SK-N-SH (cell line): Measurements from ENCODE around the gene OSBPL10. TPM values are rescaled to one million over a fixed set of nuclear protein-coding genes. Genes with fewer than 3 reads are reported as not detected.

Experiments
- CTCF ChIA-PET: fragments of 300-600, 350-600 bp; formaldehyde crosslinking; extraction: SDS; loops from one replicate; lab custom pipeline; 2021; lab: Yijun Ruan, JAX
- POLR2A ChIA-PET: fragments of 350-600 bp; sonication (Branson Sonifier 250); formaldehyde crosslinking; extraction: SDS; loops from one replicate; lab custom pipeline; 2020; ENCODE audit warnings: antibody characterized with exemption, inconsistent platforms; lab: Yijun Ruan, JAX
- DNase-seq: peaks from one replicate; pipeline ENCODE4 v3.0.0; 2012
- H2AFZ ChIP-seq: fragments of 200-600 bp; sonication (generic); 2 replicates; pipeline ENCODE4 v1.8.1; 2016; ENCODE audit warnings: antibody characterized with exemption, mild to moderate bottlenecking, low read depth
- H3F3A ChIP-seq: fragments of 200-600 bp; sonication (generic); replicated peaks from 2 replicates; pipeline ENCODE3; 2016; ENCODE audit warnings: antibody characterized with exemption, mild to moderate bottlenecking; ENCODE audit not compliant: insufficient read depth
- H3K27ac ChIP-seq, 2 experiments: fragments of 200-500 bp in 1 of 2; fragments of 200-600 bp in 1 of 2; sonication (Bioruptor generic) in 1 of 2; sonication (generic), shearing (Covaris generic) in 1 of 2; 2 replicates each; pipeline versions ENCODE4 v1.5.1 to v1.6.1; 2014 to 2016; ENCODE audit warnings: low read depth in 2 of 2, inconsistent platforms in 1 of 2, low read length in 1 of 2, mild to moderate bottlenecking in 1 of 2, mixed read lengths in 1 of 2
- H3K27me3 ChIP-seq: fragments of 200-600 bp; sonication (generic), shearing (Covaris generic); 2 replicates; pipeline ENCODE4 v1.6.1; 2016; ENCODE audit warnings: mixed run types; ENCODE audit not compliant: insufficient read depth
- H3K36me3 ChIP-seq, 2 experiments: fragments of 200-500 bp in 1 of 2; fragments of 200-600 bp in 1 of 2; sonication (Bioruptor generic) in 1 of 2; sonication (generic) in 1 of 2; replicated peaks in 1 of 2; 2 replicates each; pipeline versions ENCODE3 to v1.5.1; 2014 to 2016; ENCODE audit warnings: low read length in 1 of 2, mild to moderate bottlenecking in 1 of 2; ENCODE audit not compliant: insufficient read depth in 2 of 2, control insufficient read depth in 1 of 2
- H3K4me1 ChIP-seq, 2 experiments: fragments of 200-500 bp in 1 of 2; fragments of 200-600 bp in 1 of 2; sonication (Bioruptor generic) in 1 of 2; sonication (generic), shearing (Covaris generic) in 1 of 2; 2 replicates each; pipeline versions ENCODE4 v1.5.1 to v1.6.1; 2014 to 2016; ENCODE audit warnings: low read depth in 1 of 2, low read length in 1 of 2, mixed run types in 1 of 2; ENCODE audit not compliant: insufficient read depth in 2 of 2, control insufficient read depth in 1 of 2
- H3K4me2 ChIP-seq: fragments of 200-600 bp; sonication (generic), shearing (Covaris generic); 2 replicates; pipeline ENCODE4 v1.6.1; 2017; ENCODE audit warnings: mixed run types
- H3K4me3 ChIP-seq, 2 experiments: fragments of 200-500 bp in 1 of 2; fragments of 200-600 bp in 1 of 2; sonication (Bioruptor generic) in 1 of 2; sonication (generic), shearing (Covaris generic) in 1 of 2; 2 replicates each; pipeline versions ENCODE4 v1.5.1 to v1.8.1; 2014 to 2016; ENCODE audit warnings: low read depth in 2 of 2, inconsistent platforms in 1 of 2, low read length in 1 of 2, mild to moderate bottlenecking in 1 of 2, mixed read lengths in 1 of 2, moderate library complexity in 1 of 2
- H3K79me2 ChIP-seq: fragments of 200-600 bp; sonication (generic); 2 replicates; pipeline ENCODE4 v1.8.1; 2017; ENCODE audit warnings: mild to moderate bottlenecking; ENCODE audit not compliant: insufficient read depth
- H3K9ac ChIP-seq: fragments of 200-600 bp; sonication (generic); 2 replicates; pipeline ENCODE4 v1.6.1; 2017; ENCODE audit warnings: mixed run types
- H3K9me2 ChIP-seq: fragments of 200-600 bp; sonication (generic); 2 replicates; pipeline ENCODE4 v1.6.1; 2017; ENCODE audit warnings: mixed run types
- H3K9me3 ChIP-seq: fragments of 200-600 bp; sonication (generic); 2 replicates; pipeline ENCODE4 v1.6.1; 2017; ENCODE audit warnings: mixed run types, mild to moderate bottlenecking, moderate library complexity
- H4K20me1 ChIP-seq: fragments of 200-600 bp; sonication (generic); 2 replicates; pipeline ENCODE4 v1.6.1; 2017; ENCODE audit warnings: mild to moderate bottlenecking, mixed run types; ENCODE audit not compliant: insufficient read depth
- ELF1 ChIP-seq: IDR thresholded peaks from 2 replicates; pipeline ENCODE4 v1.4.0; 2012
- FOXJ3 ChIP-seq: sonication (generic); formaldehyde crosslinking; IDR thresholded peaks from 2 replicates; pipeline ENCODE4 v1.5.1; 2020; ENCODE audit warnings: mild to moderate bottlenecking, missing genetic modification reagents
- FOXM1 ChIP-seq: IDR thresholded peaks from 2 replicates; pipeline ENCODE4 v1.4.0; 2012; ENCODE audit warnings: low read depth, mild to moderate bottlenecking
- GATA2 ChIP-seq: sonication (generic); formaldehyde crosslinking; IDR thresholded peaks from 2 replicates; pipeline ENCODE4 v1.5.0; 2020; ENCODE audit warnings: mild to moderate bottlenecking, missing genetic modification reagents
- NRF1 ChIP-seq: IDR thresholded peaks from 2 replicates; pipeline ENCODE4 v1.6.1; 2012; ENCODE audit warnings: low read depth, mild to moderate bottlenecking, low read length
- POLR2AphosphoS5 ChIP-seq: IDR thresholded peaks from 2 replicates; pipeline ENCODE4 v1.6.1; 2012; ENCODE audit warnings: low read depth, low read length
- SMC3 ChIP-seq: IDR thresholded peaks from 2 replicates; pipeline ENCODE4 v1.6.1; 2012; ENCODE audit warnings: low read depth, low read length, improper control_type of control experiment
- TAF1 ChIP-seq: IDR thresholded peaks from 2 replicates; pipeline ENCODE4 v1.6.1; 2012; ENCODE audit warnings: low read depth, mild to moderate bottlenecking, low read length, moderate library complexity, borderline replicate concordance
- TEAD4 ChIP-seq: IDR thresholded peaks from 2 replicates; pipeline ENCODE4 v1.4.0; 2012; ENCODE audit warnings: mild to moderate bottlenecking, borderline replicate concordance; ENCODE audit not compliant: insufficient read depth
- YY1 ChIP-seq: IDR thresholded peaks from 2 replicates; pipeline ENCODE4 v1.4.0; 2012; ENCODE audit warnings: low read depth, mild to moderate bottlenecking
- WGBS: methylation state at CpG from one replicate; pipeline ENCODE4 v1.1.6; 2017; ENCODE audit warnings: low lambda C conversion rate; 5-methylcytosine and 5-hydroxymethylcytosine counted together
- polyA plus RNA-seq, 3 experiments: library from polyadenylated mRNA; depleted of rRNA; stranded (reverse); fragments of >200 nt; gene quantifications; 2 replicates each; pipeline ENCODE4 v1.2.3, GENCODE V29; 2012
- TF ChIP-seq, protein P1 (sequence below): fragments of 150-350 bp; IDR thresholded peaks from 2 replicates; pipeline ENCODE4 v1.6.1; 2016; ENCODE audit warnings: mild to moderate bottlenecking, low read depth, low read length

The OSBPL10 gene
- polyA plus RNA-seq, 1 of the 3 experiments (the other 2 are of a cell fraction): 0.12 TPM

DNA sequence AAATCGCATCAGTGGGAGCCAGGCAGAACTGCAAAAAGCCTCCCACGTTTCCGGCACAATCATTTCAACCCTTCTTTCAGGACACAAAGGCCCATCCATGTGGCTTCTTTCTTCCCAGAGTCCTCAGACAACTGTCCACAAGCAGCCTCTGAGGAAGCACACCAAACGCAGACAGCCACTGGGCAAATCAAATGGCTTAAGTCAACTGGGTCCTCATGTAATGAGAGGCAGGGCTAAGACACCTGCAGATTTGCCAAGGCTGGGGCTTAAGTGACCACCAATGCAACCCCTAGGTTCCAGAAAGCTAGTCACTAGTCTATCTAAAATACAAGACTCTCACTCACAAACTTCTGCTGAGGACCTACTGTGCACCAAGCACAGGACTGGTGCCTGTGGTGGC, 8.0 kb downstream of the OSBPL10 start:
- H4K20me1 ChIP-seq: no peaks in the 10 kb centered on the region
- 65% methylated on average over 4 of the region's 4 CpGs for WGBS
- H3K4me1 ChIP-seq: no peaks in the 10 kb centered on the region
- H3K9me2 ChIP-seq: no peaks in the 10 kb centered on the region
- DNase-seq: no peak
- TF ChIP-seq FOXJ3 (CRISPR knock-in tag): no peak
- TF ChIP-seq ELF1: no peak
- TF ChIP-seq SMC3: no peak
- TF ChIP-seq POLR2AphosphoS5: no peak
- H3K79me2 ChIP-seq: no peaks in the 10 kb centered on the region
- H3K4me2 ChIP-seq: no peak overlapping the region
- no peak overlapping the region for H3K27ac ChIP-seq
- no peaks in the 10 kb centered on the region for H3K36me3 ChIP-seq
- H3K9ac ChIP-seq: no peak overlapping the region
- H3F3A ChIP-seq: no peaks in the 10 kb centered on the region
- ChIA-PET POLR2A (no interaction called here), CTCF (interaction anchor here (1.0 kb wide), 1 partner anchor 172 kb away, joined by 3 read pairs; no protein-coding TSS in a partner anchor)
- no peak overlapping the region for H3K4me3 ChIP-seq
- H3K9me3 ChIP-seq: no peaks in the 10 kb centered on the region
- H2AFZ ChIP-seq: no peak overlapping the region
- H3K27me3 ChIP-seq: no peaks in the 10 kb centered on the region

DNA sequence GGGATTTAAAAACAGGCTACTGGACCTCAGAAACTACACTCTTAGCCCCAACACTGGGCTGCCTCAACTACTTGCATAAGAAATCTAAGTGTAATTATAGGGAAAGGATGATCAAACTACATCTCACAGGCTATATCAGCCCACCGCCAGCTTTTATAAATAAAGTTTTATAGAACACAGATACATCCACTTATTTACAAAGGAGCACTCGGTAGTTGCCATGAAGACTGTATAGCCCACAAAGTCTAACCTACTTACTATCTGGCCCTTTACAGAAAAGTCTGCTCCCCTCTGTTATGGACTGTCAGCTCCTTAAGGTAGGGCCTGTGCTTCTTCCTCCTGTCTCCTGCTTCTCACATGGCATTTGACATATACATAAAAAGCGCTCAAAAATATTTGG, 9.5 kb downstream of the OSBPL10 start:
- TF ChIP-seq, protein P1, sequence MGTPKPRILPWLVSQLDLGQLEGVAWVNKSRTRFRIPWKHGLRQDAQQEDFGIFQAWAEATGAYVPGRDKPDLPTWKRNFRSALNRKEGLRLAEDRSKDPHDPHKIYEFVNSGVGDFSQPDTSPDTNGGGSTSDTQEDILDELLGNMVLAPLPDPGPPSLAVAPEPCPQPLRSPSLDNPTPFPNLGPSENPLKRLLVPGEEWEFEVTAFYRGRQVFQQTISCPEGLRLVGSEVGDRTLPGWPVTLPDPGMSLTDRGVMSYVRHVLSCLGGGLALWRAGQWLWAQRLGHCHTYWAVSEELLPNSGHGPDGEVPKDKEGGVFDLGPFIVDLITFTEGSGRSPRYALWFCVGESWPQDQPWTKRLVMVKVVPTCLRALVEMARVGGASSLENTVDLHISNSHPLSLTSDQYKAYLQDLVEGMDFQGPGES: no peak
- TF ChIP-seq ELF1: no peak
- no peak for TF ChIP-seq GATA2 (CRISPR knock-in tag)
- no peak for TF ChIP-seq TAF1
- TF ChIP-seq FOXM1: no peak
- TF ChIP-seq YY1: no peak
- TF ChIP-seq NRF1: no peak
- H3K9me2 ChIP-seq: no peaks in the 10 kb centered on the region
- no peaks in the 10 kb centered on the region for H3F3A ChIP-seq
- H3K4me2 ChIP-seq: no peak overlapping the region
- H4K20me1 ChIP-seq: no peaks in the 10 kb centered on the region
- H3K9me3 ChIP-seq: no peaks in the 10 kb centered on the region
- 59% methylated on average over 3 of the region's 3 CpGs for WGBS
- H3K4me3 ChIP-seq: no peak overlapping the region
- no peaks in the 10 kb centered on the region for H3K27me3 ChIP-seq
- H3K27ac ChIP-seq: no peak overlapping the region
- CTCF ChIA-PET: no interaction called here
- H3K4me1 ChIP-seq: no peaks in the 10 kb centered on the region
- POLR2A ChIA-PET: no interaction called here
- H3K36me3 ChIP-seq: no peaks in the 10 kb centered on the region
- no peaks in the 10 kb centered on the region for H3K79me2 ChIP-seq
- H3K9ac ChIP-seq: no peak overlapping the region
- DNase-seq: no peak
- no peak overlapping the region for H2AFZ ChIP-seq

DNA sequence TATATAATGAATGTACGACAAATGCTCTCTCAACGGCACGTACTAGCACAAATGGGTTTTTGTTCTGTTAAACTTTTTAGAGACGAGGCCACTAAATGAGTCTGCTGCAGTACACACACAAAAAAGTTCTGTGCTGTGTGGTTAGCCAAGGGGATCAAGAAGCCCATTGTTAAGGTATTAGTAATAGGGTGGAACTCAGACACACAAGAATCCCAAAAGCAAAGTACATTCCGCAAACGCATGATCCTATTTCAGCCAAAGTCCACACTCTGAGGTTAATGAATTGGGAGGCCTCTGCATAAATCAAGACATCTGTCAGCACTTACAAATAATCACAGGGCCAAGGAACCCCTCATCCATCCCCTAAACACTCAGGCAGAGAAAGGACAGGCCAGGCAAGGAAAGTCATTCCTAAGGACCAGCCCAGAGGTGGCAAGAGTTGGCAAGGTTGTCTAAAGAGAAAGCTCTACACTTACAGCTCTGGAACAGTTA, 12.1 kb downstream of the OSBPL10 start:
- H3K4me2 ChIP-seq: no peak overlapping the region
- 50% methylated on average over 4 of the region's 6 CpGs for WGBS
- no peaks in the 10 kb centered on the region for H3F3A ChIP-seq
- CTCF ChIA-PET: no interaction called here
- no peaks in the 10 kb centered on the region for H3K27me3 ChIP-seq
- H4K20me1 ChIP-seq: no peaks in the 10 kb centered on the region
- DNase-seq: no peak
- H3K79me2 ChIP-seq: no peaks in the 10 kb centered on the region
- no peaks in the 10 kb centered on the region for H3K4me1 ChIP-seq
- no peaks in the 10 kb centered on the region for H3K9me3 ChIP-seq
- no peak overlapping the region for H3K27ac ChIP-seq
- POLR2A ChIA-PET: no interaction called here
- no peak overlapping the region for H3K4me3 ChIP-seq
- H3K9ac ChIP-seq: no peak overlapping the region
- H2AFZ ChIP-seq: no peak overlapping the region
- TF ChIP-seq TEAD4: no peak
- no peaks in the 10 kb centered on the region for H3K9me2 ChIP-seq
- H3K36me3 ChIP-seq: no peaks in the 10 kb centered on the region
